GM12873 (cell line): ENCODE data around the gene OVOL2.

Source experiments
- TF ChIP-seq, protein P1 (sequence below): IDR thresholded peaks from 2 replicates; pipeline ENCODE4 v1.5.1; 2012; ENCODE audit warnings: low read depth, mild to moderate bottlenecking, moderate library complexity, low read length, control low read depth; ENCODE audit not compliant: insufficient read depth; ENCODE audit errors: missing control alignments

OVOL2 gene

DNA sequence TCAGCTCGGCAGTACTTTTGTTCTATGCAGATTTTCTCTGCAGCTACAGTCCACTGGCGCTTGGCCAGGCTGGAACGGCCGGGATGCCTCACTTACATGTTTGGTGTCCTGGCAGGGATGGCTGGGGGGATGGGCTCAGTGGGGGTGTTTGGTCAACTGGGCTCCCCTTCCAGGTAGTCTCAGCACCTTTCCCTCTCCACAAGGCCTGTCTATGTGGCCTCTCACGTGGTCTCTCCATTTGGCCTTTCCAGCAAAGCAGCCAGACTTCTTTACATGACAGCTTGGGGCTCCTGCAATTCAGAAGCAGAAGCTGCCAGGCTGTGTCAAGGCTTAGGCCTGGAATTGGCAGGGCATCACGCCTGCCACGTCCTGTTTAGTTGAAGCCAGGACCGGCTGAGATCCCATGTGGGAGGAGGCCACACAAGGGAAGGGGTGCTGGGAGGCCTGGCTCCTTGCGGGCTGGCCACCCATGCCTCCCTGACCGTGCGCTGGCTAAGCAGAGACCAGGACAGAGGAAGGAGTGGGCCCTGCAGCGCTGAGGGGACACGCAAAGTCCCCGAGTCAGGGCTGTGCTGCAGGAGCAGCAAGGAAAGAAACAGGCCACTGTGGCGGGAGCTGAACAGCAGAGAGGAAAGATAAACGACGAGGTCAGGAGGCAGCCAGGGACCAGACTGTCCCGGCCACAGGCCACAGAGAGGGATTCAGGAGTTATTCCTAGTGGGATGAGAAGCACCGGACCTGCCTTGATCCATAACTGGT, 50.0 kb downstream of the OVOL2 start:
- TF ChIP-seq, protein P1, sequence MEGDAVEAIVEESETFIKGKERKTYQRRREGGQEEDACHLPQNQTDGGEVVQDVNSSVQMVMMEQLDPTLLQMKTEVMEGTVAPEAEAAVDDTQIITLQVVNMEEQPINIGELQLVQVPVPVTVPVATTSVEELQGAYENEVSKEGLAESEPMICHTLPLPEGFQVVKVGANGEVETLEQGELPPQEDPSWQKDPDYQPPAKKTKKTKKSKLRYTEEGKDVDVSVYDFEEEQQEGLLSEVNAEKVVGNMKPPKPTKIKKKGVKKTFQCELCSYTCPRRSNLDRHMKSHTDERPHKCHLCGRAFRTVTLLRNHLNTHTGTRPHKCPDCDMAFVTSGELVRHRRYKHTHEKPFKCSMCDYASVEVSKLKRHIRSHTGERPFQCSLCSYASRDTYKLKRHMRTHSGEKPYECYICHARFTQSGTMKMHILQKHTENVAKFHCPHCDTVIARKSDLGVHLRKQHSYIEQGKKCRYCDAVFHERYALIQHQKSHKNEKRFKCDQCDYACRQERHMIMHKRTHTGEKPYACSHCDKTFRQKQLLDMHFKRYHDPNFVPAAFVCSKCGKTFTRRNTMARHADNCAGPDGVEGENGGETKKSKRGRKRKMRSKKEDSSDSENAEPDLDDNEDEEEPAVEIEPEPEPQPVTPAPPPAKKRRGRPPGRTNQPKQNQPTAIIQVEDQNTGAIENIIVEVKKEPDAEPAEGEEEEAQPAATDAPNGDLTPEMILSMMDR, result no peak

DNA sequence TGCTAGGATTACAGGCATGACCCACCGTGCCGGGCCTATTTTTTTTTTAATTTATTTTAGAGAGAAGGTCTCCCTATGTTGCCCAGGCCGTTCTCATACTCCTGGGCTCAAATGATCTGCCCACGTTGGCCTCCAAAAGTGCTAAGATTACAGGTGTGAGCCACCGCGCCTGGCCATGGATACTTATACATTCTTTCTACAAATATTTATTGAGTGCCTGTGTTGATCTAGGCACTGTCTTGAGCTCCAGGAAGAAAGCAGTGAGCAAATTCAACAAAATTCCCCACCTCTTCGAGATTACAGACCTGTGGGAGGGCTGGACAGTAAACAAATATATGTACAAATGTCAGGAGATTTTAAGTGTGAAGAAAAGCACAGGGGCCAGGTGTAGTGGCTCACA, 51.0 kb downstream of the OVOL2 start:
- TF ChIP-seq, protein P1, result no peak

DNA sequence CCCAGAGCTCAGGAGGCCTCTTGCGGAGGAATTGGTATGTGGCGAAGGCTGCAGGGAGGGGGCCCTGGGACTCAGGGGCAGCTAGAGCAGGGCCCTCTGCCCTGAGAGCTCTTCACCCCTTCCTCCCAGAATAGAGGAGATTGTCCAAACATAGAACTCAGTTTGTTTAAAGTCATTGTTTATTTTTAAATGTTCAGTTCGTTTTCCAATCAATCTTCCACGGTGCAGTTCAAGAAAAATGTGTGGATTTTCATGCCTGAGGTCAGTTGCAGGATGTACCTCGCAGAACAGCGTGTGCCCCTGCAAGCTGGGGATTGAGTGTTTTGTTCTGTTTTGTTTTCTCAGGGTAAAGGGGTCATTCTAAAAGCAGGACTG, 51.7 kb downstream of the OVOL2 start:
- TF ChIP-seq, protein P1, result no peak

DNA sequence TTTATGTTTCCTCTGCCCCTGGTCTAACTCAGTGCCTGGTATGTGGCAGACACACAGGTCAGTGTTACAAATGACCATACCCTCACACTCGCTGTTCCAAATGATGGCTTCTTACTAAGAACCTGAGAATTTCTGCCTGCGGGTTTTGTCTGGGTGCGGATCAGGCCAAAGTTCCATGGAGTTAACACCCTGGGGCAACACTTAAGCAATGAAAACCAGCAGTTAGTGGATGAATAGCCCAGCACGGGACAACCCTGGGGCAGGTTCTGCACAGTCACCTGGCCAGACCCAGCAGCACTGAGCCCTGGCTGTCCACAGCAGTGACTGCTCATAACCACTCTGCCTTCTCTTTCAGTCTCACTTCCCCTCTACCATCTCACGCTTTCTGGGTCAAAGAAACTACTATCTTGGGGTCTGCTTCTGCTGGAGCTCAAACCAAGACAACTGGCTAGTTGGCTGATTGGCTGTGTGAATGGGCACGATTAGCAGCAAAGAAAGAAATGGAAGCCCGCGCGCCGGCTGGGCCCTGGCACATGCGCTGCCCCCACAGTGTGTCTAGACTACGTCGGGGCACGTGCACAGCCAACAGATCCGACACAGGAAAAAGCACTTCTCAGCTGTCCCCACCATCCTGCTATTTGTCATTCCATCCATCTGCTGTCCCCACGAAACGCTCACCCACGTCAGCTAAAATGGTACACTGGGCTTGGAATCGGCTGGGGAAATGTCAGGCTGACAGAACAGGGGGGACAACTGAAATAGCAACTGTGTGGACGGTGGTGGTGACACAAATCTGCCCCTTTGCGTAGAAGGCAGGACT, 52.3 kb downstream of the OVOL2 start:
- TF ChIP-seq, protein P1, result no peak

DNA sequence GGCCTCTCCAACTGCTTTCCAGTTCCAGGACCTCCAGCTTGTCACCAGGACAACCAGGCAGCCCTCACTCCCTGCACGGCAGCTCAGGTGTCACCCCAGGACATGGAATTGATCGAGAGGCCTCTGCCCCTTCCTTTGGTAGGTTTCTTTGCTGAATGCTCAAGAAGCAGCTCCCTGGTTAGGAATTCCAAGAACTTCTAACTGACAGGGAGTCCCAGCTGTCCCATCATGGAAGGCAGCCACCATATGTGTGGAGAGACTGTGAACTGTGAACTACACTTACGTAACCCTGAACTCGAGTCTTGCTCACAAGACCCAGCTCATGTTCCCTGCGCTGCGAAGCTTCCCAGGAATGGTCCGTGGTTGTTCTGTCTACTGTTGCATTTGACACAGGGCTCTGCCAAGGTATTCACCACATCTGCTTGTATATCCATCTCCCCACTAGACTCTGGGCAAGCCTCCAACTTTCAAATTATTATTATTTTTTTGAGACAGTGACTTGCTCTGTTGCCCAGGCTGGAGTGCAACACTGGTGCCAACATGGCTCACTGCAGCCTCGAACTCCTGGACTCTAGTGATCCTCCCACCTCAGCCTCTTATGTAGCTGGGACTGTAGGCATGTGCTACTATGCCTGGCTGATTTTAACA, 53.2 kb downstream of the OVOL2 start:
- TF ChIP-seq, protein P1, result no peak

DNA sequence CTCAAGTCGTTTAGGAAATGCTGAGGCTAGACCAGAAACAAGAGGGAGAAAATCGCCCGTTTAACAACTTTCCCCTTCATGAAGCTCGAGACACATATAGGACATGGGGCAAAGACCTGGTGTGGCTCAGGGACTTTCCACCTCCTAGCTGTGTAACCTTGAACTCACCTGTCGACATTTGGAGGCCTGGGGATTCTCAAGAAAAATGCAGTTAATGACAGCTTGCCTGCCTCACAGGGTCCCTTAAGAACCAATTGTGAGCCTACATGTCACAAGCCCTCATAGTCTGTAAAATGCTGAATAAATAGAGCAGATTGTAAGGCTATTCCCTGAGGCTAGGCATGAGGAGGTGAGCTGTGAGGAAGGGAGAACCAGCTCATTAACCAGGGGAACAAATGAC, 53.8 kb downstream of the OVOL2 start:
- TF ChIP-seq, protein P1, result no peak
